ENCODE results near the gene NRCAM.

Gene NRCAM

DNA sequence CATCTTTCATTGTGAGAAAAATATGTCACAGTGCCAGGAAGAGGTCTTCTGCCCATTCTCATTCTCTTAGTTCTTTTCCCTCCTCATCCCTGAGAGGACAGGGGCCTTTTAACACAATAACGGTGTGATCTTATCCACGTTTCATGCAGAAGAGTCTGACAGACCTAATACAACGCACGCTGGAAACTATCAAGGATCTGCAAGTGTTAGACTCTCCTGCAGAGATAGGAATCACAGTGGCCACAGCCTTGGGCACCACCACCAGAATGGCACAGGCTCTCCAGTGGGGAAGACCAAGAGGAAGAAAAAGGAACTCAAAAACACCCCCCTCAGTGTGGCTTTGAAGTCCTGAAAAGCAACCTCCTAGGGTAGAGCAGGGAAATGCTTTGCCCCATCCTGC, 253.5 kb downstream of the NRCAM start:
- TF ChIP-seq CTCF (conservative IDR thresholded peaks at IDR 0.05; ENCODE audit: low read depth): no peak
- DNase-seq (ENCODE audit: low spot score): no peak
- ChIA-PET POLR2A (ENCODE audit: low non-redundant PET) (no interaction called here), CTCF (interaction anchor here (0.6 to 0.7 kb wide), 2 partner anchors 97 to 754 kb away, joined by 4 read pairs; no protein-coding TSS in a partner anchor)
- no peak overlapping the region for H3K27ac ChIP-seq

GRCh38 chr7:108201766-108202165, 254.5 kb downstream of the NRCAM start:
- no peak for TF ChIP-seq CTCF (conservative IDR thresholded peaks at IDR 0.05; ENCODE audit: low read depth)
- H3K27ac ChIP-seq: no peak overlapping the region
- ChIA-PET CTCF (no interaction called here), POLR2A (ENCODE audit: low non-redundant PET) (no interaction called here)
- DNase-seq (ENCODE audit: low spot score): no peak

DNA sequence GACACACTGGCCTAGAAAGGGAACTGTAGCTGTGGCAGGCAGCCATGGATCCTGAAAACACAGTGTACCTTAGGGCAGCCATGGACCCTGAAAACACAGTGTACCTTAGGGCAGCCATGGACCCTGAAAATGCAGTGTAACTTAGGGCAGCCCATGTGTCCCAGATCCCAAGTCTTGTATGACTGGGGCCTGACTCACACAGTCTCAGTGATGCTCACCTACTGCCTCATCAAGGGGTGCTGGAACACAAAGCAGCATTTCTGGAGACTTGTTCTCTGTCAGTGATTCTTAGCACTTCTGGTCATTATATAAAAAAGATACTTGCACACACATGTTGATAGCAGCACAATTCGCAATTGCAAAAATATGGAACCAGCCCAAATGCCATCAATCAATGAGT, 255.9 kb downstream of the NRCAM start:
- CTCF ChIA-PET: no interaction called here
- H3K27ac ChIP-seq: no peak overlapping the region
- DNase-seq (ENCODE audit: low spot score): no peak
- no peak for TF ChIP-seq CTCF (conservative IDR thresholded peaks at IDR 0.05; ENCODE audit: low read depth)
- POLR2A ChIA-PET (ENCODE audit: low non-redundant PET): no interaction called here

GRCh38 chr7:108197371-108198091, 258.7 kb downstream of the NRCAM start:
- no peak for TF ChIP-seq CTCF (conservative IDR thresholded peaks at IDR 0.05; ENCODE audit: low read depth)
- POLR2A ChIA-PET (ENCODE audit: low non-redundant PET): no interaction called here
- no peak overlapping the region for H3K27ac ChIP-seq
- no peak for DNase-seq (ENCODE audit: low spot score)
- CTCF ChIA-PET: no interaction called here

- POLR2A ChIA-PET (ENCODE audit: low non-redundant PET): no interaction called here
- CTCF ChIA-PET: no interaction called here
- no peak for TF ChIP-seq CTCF (conservative IDR thresholded peaks at IDR 0.05; ENCODE audit: low read depth)
- DNase-seq (ENCODE audit: low spot score): no peak
- H3K27ac ChIP-seq: no peak overlapping the region
Measured at GRCh38 chr7:108196004-108196403, 260.2 kb downstream of the NRCAM start.

- CTCF ChIA-PET: no interaction called here
- TF ChIP-seq CTCF (conservative IDR thresholded peaks at IDR 0.05; ENCODE audit: low read depth): no peak
- POLR2A ChIA-PET (ENCODE audit: low non-redundant PET): no interaction called here
- DNase-seq (ENCODE audit: low spot score): no peak
- no peak overlapping the region for H3K27ac ChIP-seq
Measured at GRCh38 chr7:108193594-108194498, 262.4 kb downstream of the NRCAM start.

Data from RWPE1 (cell line).